Measurements from ENCODE around the gene PCDHA1. TPM values are rescaled to one million over a fixed set of nuclear protein-coding genes. Genes with fewer than 3 reads are reported as not detected.

PCDHA1 gene
- total RNA-seq: not detected

GRCh38 chr5:140785905-140786686, at the start of gene PCDHA1:
Gene PCDHA1, plus strand, starts transcription at chr5:140786140.
- peaks cover 0 to 50% (median 6%) of the 10 kb centered on the region in 4 donors for H3K27me3 ChIP-seq
- no peaks in the 10 kb centered on the region for H3K4me1 ChIP-seq
- TF ChIP-seq, protein P1, sequence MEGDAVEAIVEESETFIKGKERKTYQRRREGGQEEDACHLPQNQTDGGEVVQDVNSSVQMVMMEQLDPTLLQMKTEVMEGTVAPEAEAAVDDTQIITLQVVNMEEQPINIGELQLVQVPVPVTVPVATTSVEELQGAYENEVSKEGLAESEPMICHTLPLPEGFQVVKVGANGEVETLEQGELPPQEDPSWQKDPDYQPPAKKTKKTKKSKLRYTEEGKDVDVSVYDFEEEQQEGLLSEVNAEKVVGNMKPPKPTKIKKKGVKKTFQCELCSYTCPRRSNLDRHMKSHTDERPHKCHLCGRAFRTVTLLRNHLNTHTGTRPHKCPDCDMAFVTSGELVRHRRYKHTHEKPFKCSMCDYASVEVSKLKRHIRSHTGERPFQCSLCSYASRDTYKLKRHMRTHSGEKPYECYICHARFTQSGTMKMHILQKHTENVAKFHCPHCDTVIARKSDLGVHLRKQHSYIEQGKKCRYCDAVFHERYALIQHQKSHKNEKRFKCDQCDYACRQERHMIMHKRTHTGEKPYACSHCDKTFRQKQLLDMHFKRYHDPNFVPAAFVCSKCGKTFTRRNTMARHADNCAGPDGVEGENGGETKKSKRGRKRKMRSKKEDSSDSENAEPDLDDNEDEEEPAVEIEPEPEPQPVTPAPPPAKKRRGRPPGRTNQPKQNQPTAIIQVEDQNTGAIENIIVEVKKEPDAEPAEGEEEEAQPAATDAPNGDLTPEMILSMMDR (IDR thresholded peaks at IDR 0.05): no peak
- TF ChIP-seq POLR2A (IDR thresholded peaks at IDR 0.05; ENCODE audit: low read depth): no peak
- TF ChIP-seq POLR2AphosphoS5 (IDR thresholded peaks at IDR 0.05): no peak
- no peak for TF ChIP-seq EP300 (IDR thresholded peaks at IDR 0.05)
- peaks cover 0 to 71% (median 67%) of the 10 kb centered on the region in 4 donors for H3K9me3 ChIP-seq
- intact Hi-C loops (cut with DNase I): no loop called here
- 39% methylated on average over 28 of the region's 29 CpGs for WGBS
- no peak within 1 kb of the TSS for H3K4me3 ChIP-seq
- DNase-seq (ENCODE audit: extremely low spot score): no peak
- H3K27ac ChIP-seq (replicated peaks in 1 of 4): no peak within 1 kb of the TSS
- H3K36me3 ChIP-seq: no peaks in the 10 kb centered on the region

DNA sequence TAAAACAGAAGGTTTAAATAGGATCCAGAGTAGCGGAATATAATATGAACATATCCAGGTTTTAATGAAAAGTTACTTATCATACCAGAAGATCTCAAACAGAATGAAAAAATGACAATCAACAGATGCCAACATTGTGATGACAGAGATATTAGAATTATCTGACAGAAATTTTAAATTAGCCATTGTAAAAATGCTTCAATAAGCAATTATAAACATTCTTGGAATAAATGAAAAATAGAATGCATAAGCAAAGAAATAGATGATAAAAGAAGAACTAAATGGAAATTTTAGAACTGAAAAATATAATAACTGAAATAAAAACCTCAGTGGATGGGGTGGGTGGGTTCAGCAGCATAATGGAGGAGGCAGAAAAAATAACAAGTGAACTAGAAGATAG, 48.5 kb upstream of the PCDHA1 start:
- WGBS: 72% methylated on average over 1 of the region's 1 CpG
- intact Hi-C loops (cut with DNase I): no loop called here
- Histone ChIP-seq H3K36me3 (no peaks in the 10 kb centered on the region), H3K27ac (replicated peaks in 1 of 4) (no peak overlapping the region), H3K4me3 (no peak overlapping the region), H3K4me1 (no peaks in the 10 kb centered on the region), H3K9me3 (peaks cover 0 to 6% (median 2%) of the 10 kb centered on the region in 4 donors), H3K27me3 (peaks cover 0 to 22% (median 0%) of the 10 kb centered on the region in 4 donors)
- DNase-seq (ENCODE audit: extremely low spot score): no peak
- TF ChIP-seq EP300 (IDR thresholded peaks at IDR 0.05) (no peak), POLR2AphosphoS5 (IDR thresholded peaks at IDR 0.05) (no peak), POLR2A (IDR thresholded peaks at IDR 0.05; ENCODE audit: low read depth) (no peak)
- TF ChIP-seq, protein P1 (IDR thresholded peaks at IDR 0.05): no peak

GRCh38 chr5:140741967-140742366, 44.0 kb upstream of the PCDHA1 start:
- Histone ChIP-seq H3K4me1 (no peaks in the 10 kb centered on the region), H3K9me3 (peaks cover 0 to 18% (median 13%) of the 10 kb centered on the region in 4 donors), H3K27ac (replicated peaks in 1 of 4) (no peak overlapping the region), H3K27me3 (peaks cover 0 to 4% (median 0%) of the 10 kb centered on the region in 4 donors), H3K4me3 (no peak overlapping the region), H3K36me3 (no peaks in the 10 kb centered on the region)
- WGBS: 67% methylated on average over 1 of the region's 1 CpG
- TF ChIP-seq EP300 (IDR thresholded peaks at IDR 0.05): no peak
- TF ChIP-seq POLR2AphosphoS5 (IDR thresholded peaks at IDR 0.05): no peak
- TF ChIP-seq POLR2A (IDR thresholded peaks at IDR 0.05; ENCODE audit: low read depth): no peak
- TF ChIP-seq, protein P1 (IDR thresholded peaks at IDR 0.05): no peak
- DNase-seq (ENCODE audit: extremely low spot score): no peak
- intact Hi-C loops (cut with DNase I): no loop called here

- WGBS: no CpG with 5 or more reads among the region's 5 CpGs
- Histone ChIP-seq H3K4me1 (no peaks in the 10 kb centered on the region), H3K9me3 (peaks cover 0 to 74% (median 66%) of the 10 kb centered on the region in 4 donors), H3K27me3 (peaks cover 0 to 10% (median 0%) of the 10 kb centered on the region in 4 donors), H3K4me3 (no peak overlapping the region), H3K36me3 (no peaks in the 10 kb centered on the region), H3K27ac (replicated peaks in 1 of 4) (no peak overlapping the region)
- intact Hi-C loops (cut with DNase I): no loop called here
- no peak for DNase-seq (ENCODE audit: extremely low spot score)
- TF ChIP-seq EP300 (IDR thresholded peaks at IDR 0.05) (no peak), POLR2AphosphoS5 (IDR thresholded peaks at IDR 0.05) (no peak), POLR2A (IDR thresholded peaks at IDR 0.05; ENCODE audit: low read depth) (no peak)
- TF ChIP-seq, protein P1 (IDR thresholded peaks at IDR 0.05): no peak
Measured at GRCh38 chr5:140753561-140753960, 32.4 kb upstream of the PCDHA1 start.
